ENCODE data around the gene C2orf72. TPM values are rescaled to one million over a fixed set of nuclear protein-coding genes. Genes with fewer than 3 reads are reported as not detected.

Gene C2orf72
- total RNA-seq, 8 experiments from 2014 or later = 0.20 to 20.7 (median 3.4) TPM; not detected in 1

DNA sequence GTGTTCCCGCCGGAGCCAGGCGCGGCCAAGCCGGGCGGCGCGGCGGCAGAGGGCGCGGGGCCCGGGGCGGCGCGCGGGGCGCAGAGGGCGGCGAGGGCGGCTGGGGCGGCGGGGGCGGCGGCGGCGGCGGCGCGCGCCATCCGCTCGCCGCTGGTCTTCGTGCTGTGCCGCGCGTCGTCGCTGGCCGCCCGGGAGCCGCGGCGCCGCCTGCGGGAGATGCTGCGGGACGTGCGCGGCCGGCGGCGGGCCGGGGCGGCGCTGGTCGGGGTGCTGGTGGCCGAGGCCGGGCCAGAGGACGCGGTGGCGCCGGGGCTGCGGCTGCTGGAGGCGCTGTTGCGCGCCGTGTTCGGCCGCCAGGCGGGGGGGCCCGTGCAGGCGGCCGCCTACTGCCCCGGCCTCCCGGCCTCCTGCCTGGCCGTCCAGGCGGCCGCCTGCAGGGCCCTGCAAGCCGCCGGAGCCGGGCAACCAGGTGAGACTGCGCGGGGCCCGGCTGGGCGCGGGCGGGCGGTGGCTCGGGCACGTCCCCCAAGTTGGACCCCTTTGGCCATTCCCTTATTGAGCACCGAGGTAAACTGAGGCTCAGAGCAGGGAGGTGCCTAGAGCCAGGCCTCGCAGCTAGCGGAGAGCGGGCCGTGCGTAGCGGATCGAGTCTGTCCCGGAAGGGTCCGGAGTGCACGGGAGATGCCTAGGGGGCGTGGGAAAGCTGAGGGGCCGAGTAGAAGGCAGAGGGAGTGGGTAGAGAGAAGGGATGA, 584 bp downstream of the C2orf72 start:
- peak; percentile 52 to 82 (median 79) for ATAC-seq (replicated peaks in 6 of 8)
- WGBS, 10 experiments = 0 to 6% methylated on average over 2 to 7 of the region's 104 CpGs; no CpG with 5 or more reads in 8 of the 10 experiments
- in situ Hi-C loops (cut with MboI; ENCODE audit: low pct_unique_long_range_greater_than_20kb in 2 of 9, low sequenced_read_pairs in 9 of 9, unreplicated experiment in 9 of 9) = no loop called here

GRCh38 chr2:231038483-231039293, 1.4 kb downstream of the C2orf72 start:
- H3K27ac ChIP-seq = no peak overlapping the region
- H3K4me1 ChIP-seq (replicated peaks in 1 of 2) = peaks cover 0 to 6% of the 10 kb centered on the region in 2 donors
- WGBS, 10 experiments = 0 to 80% (median 23%) methylated on average over 1 to 10 of the region's 21 CpGs; no CpG with 5 or more reads in 2 of the 10 experiments
- ATAC-seq (replicated peaks in 6 of 8) = no peak
- in situ Hi-C loops (cut with MboI; ENCODE audit: low pct_unique_long_range_greater_than_20kb in 2 of 9, low sequenced_read_pairs in 9 of 9, unreplicated experiment in 9 of 9) = no loop called here
- peak overlapping the region; percentile 41 to 56 (median 55) for H3K4me3 ChIP-seq

More for the DNA sequence above, 584 bp downstream of the C2orf72 start:
- H3K4me1 ChIP-seq (replicated peaks in 1 of 2) = peaks cover 0 to 6% of the 10 kb centered on the region in 2 donors
- H3K4me3 ChIP-seq = peak overlapping the region; percentile 41 to 56 (median 55)
- no peak overlapping the region for H3K27ac ChIP-seq

DNA sequence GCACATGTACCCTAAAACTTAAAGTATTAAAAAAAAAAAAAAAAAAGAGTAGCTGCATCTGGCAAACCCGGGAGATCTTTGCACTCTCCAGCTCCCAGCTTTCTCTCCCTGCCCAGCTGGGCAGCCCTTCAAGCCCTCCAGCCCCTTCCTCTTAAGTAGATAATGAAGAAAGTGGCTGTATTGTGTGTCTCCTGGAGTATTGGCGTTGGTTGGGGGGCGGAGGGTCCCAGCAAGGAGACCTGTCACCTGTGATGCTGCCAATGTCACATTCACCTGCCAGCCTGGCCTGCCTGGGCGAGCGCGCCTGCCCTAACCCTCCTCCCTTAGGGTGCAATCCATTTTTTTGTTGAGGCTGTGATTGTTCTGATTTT, 2.0 kb downstream of the C2orf72 start:
- Histone ChIP-seq H3K4me3 (no peak overlapping the region), H3K4me1 (replicated peaks in 1 of 2) (peaks cover 0 to 6% of the 10 kb centered on the region in 2 donors), H3K27ac (no peak overlapping the region)
- in situ Hi-C loops (cut with MboI; ENCODE audit: low pct_unique_long_range_greater_than_20kb in 2 of 9, low sequenced_read_pairs in 9 of 9, unreplicated experiment in 9 of 9) = no loop called here
- ATAC-seq (replicated peaks in 6 of 8) = no peak
- WGBS, 10 experiments = 27 to 100% (median 84%) methylated on average over 1 to 5 of the region's 6 CpGs; no CpG with 5 or more reads in 3 of the 10 experiments

DNA sequence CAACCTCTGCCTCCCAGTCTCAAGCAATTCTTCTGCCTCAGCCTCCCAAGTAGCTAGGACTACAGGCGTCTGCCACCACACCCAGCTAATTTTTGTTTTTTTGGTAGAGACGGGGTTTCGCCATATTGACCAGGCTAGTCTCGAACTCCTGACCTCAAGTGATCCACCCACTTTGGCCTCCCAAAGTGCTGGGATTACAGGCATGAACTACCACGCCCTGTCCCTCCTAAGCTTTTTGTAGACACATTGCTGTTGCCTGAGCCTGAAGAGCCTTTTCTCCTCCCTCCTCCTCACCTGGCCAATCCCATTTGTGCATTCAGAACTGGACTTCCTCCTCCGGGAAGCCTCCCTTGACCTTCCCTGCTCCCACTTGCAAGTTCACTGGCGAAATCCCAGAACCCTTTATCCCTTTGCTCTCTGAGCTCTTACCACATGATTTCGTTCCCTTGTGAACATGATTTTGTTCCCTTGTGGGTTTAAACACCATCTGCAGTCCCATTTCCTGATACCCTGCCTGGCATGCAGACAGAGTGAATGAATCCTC, 2.6 kb downstream of the C2orf72 start:
- no peak overlapping the region for H3K27ac ChIP-seq
- in situ Hi-C loops (cut with MboI; ENCODE audit: low pct_unique_long_range_greater_than_20kb in 2 of 9, low sequenced_read_pairs in 9 of 9, unreplicated experiment in 9 of 9) = no loop called here
- WGBS, 10 experiments = 10 to 100% (median 75%) methylated on average over 1 to 7 of the region's 8 CpGs; no CpG with 5 or more reads in 1 of the 10 experiments
- no peak overlapping the region for H3K4me3 ChIP-seq
- ATAC-seq (replicated peaks in 6 of 8) = no peak
- H3K4me1 ChIP-seq (replicated peaks in 1 of 2) = peaks cover 0 to 6% of the 10 kb centered on the region in 2 donors

DNA sequence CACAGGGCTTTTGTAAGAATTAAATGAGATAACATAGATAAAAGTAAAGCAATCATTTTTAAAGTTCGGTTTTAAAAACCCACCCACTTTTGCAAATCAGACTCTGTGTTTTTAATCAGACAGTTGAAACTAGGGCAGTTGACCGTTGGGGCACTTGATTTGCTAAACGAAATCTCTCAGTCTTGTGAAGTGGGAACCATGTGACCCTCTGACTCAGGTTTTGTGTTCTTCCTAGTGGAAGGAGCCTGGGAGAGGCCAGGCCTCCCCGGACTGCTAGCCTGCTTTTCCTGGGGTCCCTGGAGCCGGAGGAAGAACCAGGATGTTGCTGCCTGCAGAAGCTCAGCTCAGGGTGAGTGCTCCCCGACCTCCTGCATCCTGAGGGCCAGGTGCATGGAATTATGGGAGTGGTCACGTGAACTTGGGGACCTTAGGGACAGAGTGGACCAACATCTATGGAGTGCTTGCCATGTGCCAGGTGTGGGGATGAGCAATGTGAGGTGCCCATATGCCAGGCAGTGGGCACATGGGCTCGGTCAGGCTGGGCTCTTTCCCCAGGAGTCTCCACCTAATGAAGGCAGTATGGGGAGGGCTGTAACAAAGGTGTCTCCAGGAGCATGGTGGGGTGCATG, 3.9 kb downstream of the C2orf72 start:
- Histone ChIP-seq H3K4me1 (replicated peaks in 1 of 2) (peaks cover 0 to 6% of the 10 kb centered on the region in 2 donors), H3K27ac (no peak overlapping the region), H3K4me3 (no peak overlapping the region)
- no peak for ATAC-seq (replicated peaks in 6 of 8)
- in situ Hi-C loops (cut with MboI; ENCODE audit: low pct_unique_long_range_greater_than_20kb in 2 of 9, low sequenced_read_pairs in 9 of 9, unreplicated experiment in 9 of 9) = no loop called here
- 0 to 75% (median 55%) methylated on average over 1 to 6 of the region's 8 CpGs; no CpG with 5 or more reads in 1 of the 10 experiments for WGBS, 10 experiments

DNA sequence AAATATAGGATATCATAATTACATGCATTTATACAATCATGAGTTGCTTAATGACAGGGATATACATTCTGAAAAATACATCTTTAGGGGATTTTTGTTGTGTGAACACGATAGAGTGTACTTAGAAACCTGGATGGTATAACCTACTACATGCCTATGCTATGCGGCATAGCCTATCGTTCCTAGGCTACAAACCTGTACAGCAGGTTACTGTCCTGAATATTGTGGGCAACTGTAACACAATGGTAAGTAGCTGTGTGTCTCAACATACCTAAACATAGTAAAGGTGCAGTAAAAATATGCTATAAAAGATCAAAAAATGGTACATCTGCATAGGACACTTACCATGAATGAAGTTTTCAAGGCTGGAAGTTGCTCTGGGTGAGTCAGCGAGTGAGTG, 6.5 kb downstream of the C2orf72 start:
- Histone ChIP-seq H3K27ac (no peak overlapping the region), H3K4me3 (no peak overlapping the region), H3K4me1 (replicated peaks in 1 of 2) (peaks cover 0 to 2% of the 10 kb centered on the region in 2 donors)
- WGBS, 10 experiments = 0 to 100% (median 89%) methylated on average over 1 to 4 of the region's 4 CpGs; no CpG with 5 or more reads in 2 of the 10 experiments
- ATAC-seq (replicated peaks in 6 of 8) = no peak
- in situ Hi-C loops (cut with MboI; ENCODE audit: low pct_unique_long_range_greater_than_20kb in 2 of 9, low sequenced_read_pairs in 9 of 9, unreplicated experiment in 9 of 9) = no loop called here

GRCh38 chr2:231046916-231047273, 9.6 kb downstream of the C2orf72 start:
- no peak for ATAC-seq (replicated peaks in 6 of 8)
- in situ Hi-C loops (cut with MboI; ENCODE audit: low pct_unique_long_range_greater_than_20kb in 2 of 9, low sequenced_read_pairs in 9 of 9, unreplicated experiment in 9 of 9) = no loop called here
- H3K4me3 ChIP-seq = no peak overlapping the region
- 20 to 100% (median 73%) methylated on average over 2 to 3 of the region's 5 CpGs; no CpG with 5 or more reads in 5 of the 10 experiments for WGBS, 10 experiments
- peaks cover 0 to 3% of the 10 kb centered on the region in 2 donors for H3K4me1 ChIP-seq (replicated peaks in 1 of 2)
- H3K27ac ChIP-seq = no peak overlapping the region

GRCh38 chr2:231047274-231047922, 10.1 kb downstream of the C2orf72 start:
- 0 to 86% (median 30%) methylated on average over 1 to 7 of the region's 8 CpGs; no CpG with 5 or more reads in 3 of the 10 experiments for WGBS, 10 experiments
- Histone ChIP-seq H3K4me3 (no peak overlapping the region), H3K4me1 (replicated peaks in 1 of 2) (peaks cover 0 to 4% of the 10 kb centered on the region in 2 donors), H3K27ac (no peak overlapping the region)
- peak in 2 of 8 experiments; percentile 30 to 58 for ATAC-seq (replicated peaks in 6 of 8)
- in situ Hi-C loops (cut with MboI; ENCODE audit: low pct_unique_long_range_greater_than_20kb in 2 of 9, low sequenced_read_pairs in 9 of 9, unreplicated experiment in 9 of 9) = no loop called here

- H3K4me1 ChIP-seq (replicated peaks in 1 of 2) = peaks cover 0 to 6% of the 10 kb centered on the region in 2 donors
- in situ Hi-C loops (cut with MboI; ENCODE audit: low pct_unique_long_range_greater_than_20kb in 2 of 9, low sequenced_read_pairs in 9 of 9, unreplicated experiment in 9 of 9) = no loop called here
- no peak overlapping the region for H3K4me3 ChIP-seq
Observed at GRCh38 chr2:231047923-231048915, 10.9 kb downstream of the C2orf72 start.

GRCh38 chr2:231049286-231050017, 12.1 kb downstream of the C2orf72 start:
- no peak for ATAC-seq (replicated peaks in 6 of 8)
- in situ Hi-C loops (cut with MboI; ENCODE audit: low pct_unique_long_range_greater_than_20kb in 2 of 9, low sequenced_read_pairs in 9 of 9, unreplicated experiment in 9 of 9) = no loop called here
- H3K4me1 ChIP-seq (replicated peaks in 1 of 2) = peaks cover 0 to 6% of the 10 kb centered on the region in 2 donors
- no peak overlapping the region for H3K27ac ChIP-seq
- WGBS, 10 experiments = 20 to 100% (median 68%) methylated on average over 1 to 10 of the region's 12 CpGs; no CpG with 5 or more reads in 3 of the 10 experiments
- H3K4me3 ChIP-seq = no peak overlapping the region

More at GRCh38 chr2:231047923-231048915, 10.9 kb downstream of the C2orf72 start:
- H3K27ac ChIP-seq = no peak overlapping the region
- no peak for ATAC-seq (replicated peaks in 6 of 8)
- 0 to 100% (median 69%) methylated on average over 1 to 9 of the region's 10 CpGs; no CpG with 5 or more reads in 2 of the 10 experiments for WGBS, 10 experiments

Data from motor neuron (in vitro differentiated cells).